HG03469 (cell line): ENCODE measurements around the gene HSPA1L.

ENCODE experiments used
- ATAC-seq: cut with Tn5 transposase; IDR thresholded peaks from one replicate; pipeline ENCODE4 v1.9.1; 2021; ENCODE audit warnings: mild to moderate bottlenecking, moderate library complexity, moderate number of reproducible peaks; ENCODE audit not compliant: unreplicated experiment

HSPA1L gene

DNA sequence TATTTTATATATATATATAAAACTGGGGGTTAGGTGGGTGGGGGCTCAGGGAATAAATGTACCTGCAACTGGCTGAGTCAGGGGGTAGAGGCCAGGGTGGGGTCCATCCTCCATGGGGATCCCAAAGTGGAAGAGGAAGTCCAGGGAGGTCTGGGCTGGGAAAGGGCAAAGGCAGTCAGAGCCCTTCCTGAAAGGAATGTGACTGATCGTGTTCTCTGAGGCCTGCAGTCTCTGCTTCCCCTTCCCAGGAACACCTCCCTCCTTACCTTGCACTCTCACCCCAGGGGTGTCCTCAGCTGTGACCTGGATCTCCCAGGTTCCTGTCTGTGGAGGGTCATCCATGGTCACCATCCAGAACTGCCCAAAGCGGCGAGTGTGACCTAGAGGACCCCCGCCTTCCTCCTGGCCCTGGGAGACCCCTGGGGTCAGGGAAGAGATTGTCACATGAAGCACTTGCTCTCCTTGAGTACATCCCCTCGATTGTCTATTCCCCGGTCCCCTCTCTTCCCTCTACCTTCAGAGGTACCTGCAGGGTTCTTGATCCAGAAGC, 47.9 kb downstream of the HSPA1L start:
- ATAC-seq: no peak

DNA sequence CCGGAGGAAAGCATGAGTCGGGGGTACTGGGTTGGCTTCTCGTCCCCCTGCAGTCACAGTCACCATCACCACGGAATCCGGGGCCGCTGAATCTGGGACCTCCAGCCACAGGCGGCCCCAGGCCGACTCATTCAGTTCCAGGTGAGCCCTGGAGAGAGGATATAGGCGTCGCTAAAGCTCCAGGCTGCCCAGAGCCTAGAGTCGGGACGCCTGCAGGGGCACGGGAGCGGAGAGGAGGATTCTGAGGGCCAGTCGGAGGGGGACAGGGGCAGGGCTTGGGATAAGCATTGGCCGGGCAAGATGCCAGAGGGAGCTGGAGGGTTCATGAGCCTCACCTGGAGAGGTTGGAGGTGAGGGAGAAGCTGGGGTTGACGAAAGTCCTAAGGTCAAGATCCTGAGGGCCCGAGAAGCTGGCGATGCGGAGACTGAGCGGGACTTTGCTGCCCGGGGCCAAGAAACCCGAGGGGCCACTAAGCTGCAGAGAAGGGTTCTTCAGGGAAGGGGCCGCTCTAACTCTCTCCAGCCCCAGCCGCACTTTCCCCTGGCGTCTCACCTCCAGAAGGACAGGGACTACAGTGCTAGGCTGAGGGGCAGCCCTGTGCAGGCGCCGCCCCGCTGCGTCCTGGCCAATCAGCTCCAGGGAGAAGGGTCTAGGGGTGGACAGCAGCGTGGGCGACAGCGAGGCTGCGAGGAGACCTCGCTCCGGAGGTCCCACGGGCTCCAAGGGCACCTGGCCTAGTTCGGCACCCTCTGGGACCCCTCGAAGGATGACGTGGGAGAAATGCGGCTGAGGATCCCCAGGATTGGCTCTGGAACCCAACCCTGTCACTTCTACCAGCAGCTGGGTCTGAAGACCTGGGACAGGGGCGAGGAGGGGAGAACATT, 48.9 kb downstream of the HSPA1L start:
- ATAC-seq: no peak

DNA sequence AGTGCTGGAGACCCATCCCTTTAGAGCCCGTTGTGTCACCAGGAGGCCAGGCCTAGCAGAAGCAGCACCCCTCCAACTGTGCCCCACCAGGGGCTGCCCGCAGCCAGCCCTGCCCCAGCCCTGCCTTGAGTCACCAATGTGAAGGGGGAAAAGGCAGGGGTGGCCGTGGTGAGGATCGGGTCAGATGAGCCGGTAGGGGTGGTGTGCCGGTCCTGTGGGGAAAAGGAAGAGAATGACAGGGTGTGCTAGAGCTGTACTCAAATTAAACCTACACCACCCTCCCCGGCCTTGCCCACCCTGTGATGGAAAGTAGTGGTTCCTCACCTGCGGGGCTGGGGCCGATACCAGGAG, 49.5 kb downstream of the HSPA1L start:
- ATAC-seq: no peak

DNA sequence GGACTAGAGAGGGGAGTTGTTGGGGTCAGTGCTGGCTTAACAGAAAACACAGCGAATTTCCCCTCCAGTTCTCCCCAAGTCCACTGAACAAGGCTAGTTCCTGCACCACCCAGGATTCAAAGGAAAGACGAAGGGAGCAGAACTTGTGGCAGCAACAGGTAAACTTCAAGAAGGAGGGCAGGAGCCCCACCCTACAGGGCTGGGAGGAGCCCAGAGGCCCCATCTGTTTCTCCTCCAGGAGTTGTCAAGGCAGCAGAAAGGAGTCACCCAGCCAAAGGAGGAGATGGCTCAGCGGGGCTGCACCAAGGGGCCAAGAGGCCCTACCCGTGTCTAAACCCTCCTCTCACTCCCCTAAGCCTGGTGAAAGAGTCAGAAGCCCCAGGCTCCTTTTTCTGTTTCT, 50.9 kb downstream of the HSPA1L start:
- no peak for ATAC-seq

DNA sequence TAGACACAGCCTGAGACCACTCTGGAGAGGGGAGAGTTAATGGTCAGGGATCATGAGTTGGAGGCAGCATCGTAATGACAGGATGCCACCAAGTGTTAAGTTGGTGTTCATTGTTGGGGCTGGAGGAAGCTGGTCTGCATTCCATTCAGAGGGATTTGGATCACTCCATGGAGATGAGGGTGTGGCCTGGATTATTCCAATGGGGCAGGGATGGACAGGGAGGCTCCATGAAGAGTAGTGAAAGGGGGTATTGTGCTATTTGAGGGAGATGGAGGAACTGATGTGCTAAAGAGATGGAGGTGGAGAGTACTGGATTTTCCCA, 51.5 kb downstream of the HSPA1L start:
- no peak for ATAC-seq

DNA sequence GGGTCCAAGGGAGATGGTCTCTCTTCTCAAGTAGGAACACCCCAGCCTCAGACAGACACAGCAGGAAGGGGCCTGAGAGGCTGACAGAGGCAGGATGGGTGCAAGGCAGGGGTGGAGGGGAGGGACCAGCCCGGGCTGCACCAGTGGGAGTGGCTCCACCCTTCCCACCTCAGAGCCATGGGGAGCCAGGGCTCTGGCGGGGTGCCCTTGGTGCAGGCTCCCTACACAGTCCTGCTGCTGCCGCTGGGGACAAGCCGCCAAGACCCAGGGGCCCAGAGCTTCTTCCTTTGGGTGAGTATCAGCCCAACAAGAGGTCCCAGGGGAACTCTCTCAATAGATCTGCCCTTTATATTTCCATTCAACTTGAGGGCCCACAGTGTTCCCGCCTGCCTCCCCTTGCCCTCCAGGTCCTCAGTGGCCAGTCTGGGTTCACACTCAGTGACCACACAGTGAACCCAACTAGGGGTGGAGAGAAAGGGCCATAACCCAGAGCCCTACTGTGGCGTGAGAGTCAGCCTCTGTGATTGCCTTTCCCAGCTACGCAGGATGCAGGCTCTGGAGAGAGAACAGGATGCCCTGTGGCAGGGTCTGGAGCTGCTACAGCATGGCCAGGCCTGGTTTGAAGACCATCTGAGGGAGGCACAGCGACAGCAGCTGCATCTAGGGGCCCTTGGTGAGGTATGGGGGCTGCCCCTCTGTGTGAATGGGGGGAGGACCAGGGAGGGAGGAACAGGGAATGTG, 52.0 kb downstream of the HSPA1L start:
- no peak for ATAC-seq

DNA sequence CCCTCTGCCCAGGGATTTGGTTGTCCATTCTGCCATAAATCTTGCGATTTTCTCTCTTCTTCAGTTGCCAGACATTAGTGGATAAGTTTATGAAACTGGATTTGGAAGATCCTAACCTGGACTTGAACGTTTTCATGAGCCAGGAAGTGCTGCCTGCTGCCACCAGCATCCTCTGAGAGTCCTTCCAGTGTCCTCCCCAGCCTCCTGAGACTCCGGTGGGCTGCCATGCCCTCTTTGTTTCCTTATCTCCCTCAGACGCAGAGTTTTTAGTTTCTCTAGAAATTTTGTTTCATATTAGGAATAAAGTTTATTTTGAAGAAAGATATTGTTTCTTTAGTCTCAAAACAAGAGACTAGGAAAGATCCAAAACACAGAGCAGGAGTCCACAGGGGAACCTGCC, 52.7 kb downstream of the HSPA1L start, which contains the start of gene SAPCD1:
TSS of gene SAPCD1 (plus strand) at position 301 of the 400 bp plus-strand sequence. CDS start 399 bp downstream, outside the sequence.
- ATAC-seq: no peak

DNA sequence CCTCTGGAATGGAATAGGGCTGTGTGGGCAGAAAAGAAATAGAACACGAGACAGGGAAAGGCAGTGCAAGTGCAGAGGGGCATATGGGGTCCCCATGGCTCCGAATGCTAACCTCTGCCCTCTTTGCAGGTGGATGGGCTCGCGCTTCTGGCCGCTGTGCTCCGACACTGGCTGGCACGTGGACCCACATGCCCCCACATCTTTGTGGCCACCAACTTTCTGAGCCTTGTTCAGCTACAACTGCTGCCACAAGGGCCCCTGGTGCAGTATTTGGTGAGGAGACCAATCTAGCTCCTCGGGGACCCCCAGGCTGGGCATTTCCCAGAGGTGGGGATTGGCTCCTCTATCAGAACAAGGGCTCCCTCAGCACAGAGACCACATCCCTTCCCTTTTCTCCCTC, 53.7 kb downstream of the HSPA1L start:
- no peak for ATAC-seq

DNA sequence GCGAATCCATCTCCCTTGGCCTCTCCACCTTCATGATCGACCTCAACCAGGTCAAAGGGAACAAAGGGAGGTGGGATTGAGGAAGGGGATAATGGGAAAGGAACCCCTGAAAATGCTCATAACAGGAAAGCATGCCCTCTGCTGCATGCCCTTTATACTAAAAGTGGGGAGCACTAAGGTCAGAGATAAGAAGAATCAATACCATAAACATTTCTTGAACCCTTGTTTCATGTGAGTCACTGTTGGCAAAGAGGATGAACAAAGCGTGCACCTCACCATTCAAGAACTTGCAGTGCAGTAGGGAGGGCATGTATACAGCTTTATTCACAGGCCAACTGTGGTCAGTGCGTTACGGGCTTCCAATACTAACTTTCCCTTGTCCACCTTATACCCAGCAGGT, 54.3 kb downstream of the HSPA1L start:
- no peak for ATAC-seq
